ENCODE data around the gene NKAIN2. TPM values are rescaled to one million over a fixed set of nuclear protein-coding genes. Genes with fewer than 3 reads are reported as not detected.

The NKAIN2 gene
- total RNA-seq, 1 experiment from 2014 or later: not detected

- intact Hi-C loops (cut with micrococcal nuclease; ENCODE audit: unreplicated experiment): no loop called here
- CTCF ChIA-PET: no interaction called here
- no peaks in the 10 kb centered on the region for H3K9me3 Mint-ChIP-seq (ENCODE audit: low read depth, unreplicated experiment)
- H3K27ac Mint-ChIP-seq (ENCODE audit: unreplicated experiment): no peak overlapping the region
- no TSS peak for BruUV-seq (replicated peaks)
- peaks cover 8% of the 10 kb centered on the region for H3K4me1 Mint-ChIP-seq (ENCODE audit: low read depth, unreplicated experiment)
- H3K27me3 Mint-ChIP-seq (ENCODE audit: unreplicated experiment): no peaks in the 10 kb centered on the region
- no peaks in the 10 kb centered on the region for H3K36me3 Mint-ChIP-seq (ENCODE audit: insufficient read depth, unreplicated experiment)
- TF ChIP-seq CTCF (IDR thresholded peaks at IDR 0.05; ENCODE audit: unreplicated experiment): no peak
- no peak for DNase-seq
- no peak overlapping the region for H3K4me3 Mint-ChIP-seq (ENCODE audit: low read depth, unreplicated experiment)
Observed at GRCh38 chr6:124467366-124467765, 663.7 kb downstream of the NKAIN2 start.

- no peak for DNase-seq
Observed at GRCh38 chr6:124470803-124471202, 667.1 kb downstream of the NKAIN2 start.

DNA sequence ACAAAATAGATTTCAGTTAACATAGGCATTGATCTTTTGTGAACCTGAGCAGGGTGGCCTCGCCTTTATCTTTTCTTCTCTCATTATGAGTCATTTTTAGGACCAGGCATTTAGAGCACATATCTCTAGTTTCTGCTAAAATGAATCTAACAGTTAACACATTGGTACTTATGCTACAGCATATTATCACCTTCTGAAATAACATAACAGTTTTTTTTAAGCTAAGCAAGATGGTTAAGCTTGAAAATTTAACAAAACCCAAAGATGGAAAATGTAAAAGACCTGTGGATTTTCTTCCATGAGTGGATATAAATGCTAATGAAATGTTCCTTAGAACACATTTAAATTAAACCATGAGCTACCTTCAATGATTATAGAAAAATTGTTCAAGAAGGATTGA is 671.5 kb downstream of the NKAIN2 start:
- Mint-ChIP-seq H3K36me3 (ENCODE audit: insufficient read depth, unreplicated experiment) (no peaks in the 10 kb centered on the region), H3K9me3 (ENCODE audit: low read depth, unreplicated experiment) (no peaks in the 10 kb centered on the region), H3K27ac (ENCODE audit: unreplicated experiment) (no peak overlapping the region), H3K4me3 (ENCODE audit: low read depth, unreplicated experiment) (no peak overlapping the region), H3K4me1 (ENCODE audit: low read depth, unreplicated experiment) (no peaks in the 10 kb centered on the region), H3K27me3 (ENCODE audit: unreplicated experiment) (no peaks in the 10 kb centered on the region)
- BruUV-seq (replicated peaks): no TSS peak
- CTCF ChIA-PET: no interaction called here
- no peak for DNase-seq
- no peak for TF ChIP-seq CTCF (IDR thresholded peaks at IDR 0.05; ENCODE audit: unreplicated experiment)
- intact Hi-C loops (cut with micrococcal nuclease; ENCODE audit: unreplicated experiment): no loop called here

More at GRCh38 chr6:124470803-124471202, 667.1 kb downstream of the NKAIN2 start:
- Mint-ChIP-seq H3K9me3 (ENCODE audit: low read depth, unreplicated experiment) (no peaks in the 10 kb centered on the region), H3K4me3 (ENCODE audit: low read depth, unreplicated experiment) (no peak overlapping the region), H3K4me1 (ENCODE audit: low read depth, unreplicated experiment) (peaks cover 8% of the 10 kb centered on the region), H3K27me3 (ENCODE audit: unreplicated experiment) (no peaks in the 10 kb centered on the region), H3K36me3 (ENCODE audit: insufficient read depth, unreplicated experiment) (no peaks in the 10 kb centered on the region), H3K27ac (ENCODE audit: unreplicated experiment) (no peak overlapping the region)
- intact Hi-C loops (cut with micrococcal nuclease; ENCODE audit: unreplicated experiment): no loop called here
- TF ChIP-seq CTCF (IDR thresholded peaks at IDR 0.05; ENCODE audit: unreplicated experiment): no peak
- no TSS peak for BruUV-seq (replicated peaks)
- CTCF ChIA-PET: no interaction called here

GRCh38 chr6:124478906-124479305 is 675.2 kb downstream of the NKAIN2 start:
- BruUV-seq (replicated peaks): no TSS peak
- intact Hi-C loops (cut with micrococcal nuclease; ENCODE audit: unreplicated experiment): no loop called here
- no peaks in the 10 kb centered on the region for H3K27me3 Mint-ChIP-seq (ENCODE audit: unreplicated experiment)
- H3K36me3 Mint-ChIP-seq (ENCODE audit: insufficient read depth, unreplicated experiment): no peaks in the 10 kb centered on the region
- CTCF ChIA-PET: no interaction called here
- no peaks in the 10 kb centered on the region for H3K4me1 Mint-ChIP-seq (ENCODE audit: low read depth, unreplicated experiment)
- no peak for TF ChIP-seq CTCF (IDR thresholded peaks at IDR 0.05; ENCODE audit: unreplicated experiment)
- no peak for DNase-seq
- H3K27ac Mint-ChIP-seq (ENCODE audit: unreplicated experiment): no peak overlapping the region
- H3K4me3 Mint-ChIP-seq (ENCODE audit: low read depth, unreplicated experiment): no peak overlapping the region
- no peaks in the 10 kb centered on the region for H3K9me3 Mint-ChIP-seq (ENCODE audit: low read depth, unreplicated experiment)

Measured in Calu3 (cell line).